Esophagus muscularis mucosa (tissue), 4 donors: Measurements from ENCODE around the gene TAF9. TPM values are rescaled to one million over a fixed set of nuclear protein-coding genes. Genes with fewer than 3 reads are reported as not detected.

ENCODE experiments used
- DNase-seq: peaks from one replicate; pipeline ENCODE4 v3.0.0-alpha.2; 2017; ENCODE audit errors: extremely low spot score
- H3K27ac ChIP-seq, 4 donors: fragments of 200-600 bp; sonication (generic); replicated peaks in 1 of 4; 1 replicate in 3 of 4; 2 replicates in 1 of 4; pipeline ENCODE4 v1.5.1; 2016 to 2019; ENCODE audit warnings: mild to moderate bottlenecking in 1 of 4
- H3K27me3 ChIP-seq, 4 donors: fragments of 200-600 bp; sonication (generic); one replicate each; pipeline versions ENCODE4 v1.5.1 to v1.6.0; 2016 to 2019
- H3K36me3 ChIP-seq, 4 donors: fragments of 200-600 bp; sonication (generic); one replicate each; pipeline ENCODE4 v1.5.1; 2016 to 2019
- H3K4me1 ChIP-seq, 4 donors: fragments of 200-600 bp; sonication (generic); one replicate each; pipeline ENCODE4 v1.5.1; 2016 to 2019
- H3K4me3 ChIP-seq, 4 donors: fragments of 200-600 bp; sonication (generic); 1 replicate in 2 of 4; 2 replicates in 2 of 4; pipeline ENCODE4 v1.5.1; 2016 to 2019; ENCODE audit warnings: mild to moderate bottlenecking in 4 of 4, moderate library complexity in 1 of 4
- H3K9me3 ChIP-seq, 4 donors: fragments of 200-600 bp; sonication (generic); 1 replicate in 3 of 4; 2 replicates in 1 of 4; pipeline ENCODE4 v1.5.1; 2016 to 2019
- CTCF ChIP-seq, 3 experiments: fragments of 200-600 bp in 2 of 3; fragments of 450-650 bp in 1 of 3; sonication (generic) in 2 of 3; IDR thresholded peaks; one replicate each; pipeline ENCODE4 v1.5.1; 2017 to 2019; ENCODE audit warnings: antibody characterized with exemption in 3 of 3, mild to moderate bottlenecking in 2 of 3, moderate library complexity in 1 of 3
- EP300 ChIP-seq: sonication (generic); formaldehyde crosslinking; IDR thresholded peaks from one replicate; pipeline ENCODE4 v1.6.1; 2017; ENCODE audit warnings: antibody characterized with exemption
- POLR2A ChIP-seq: fragments of 450-650 bp; IDR thresholded peaks from one replicate; pipeline ENCODE4 v1.6.1; 2017; ENCODE audit warnings: antibody characterized with exemption, moderate library complexity, mild to moderate bottlenecking, low read depth
- POLR2AphosphoS5 ChIP-seq, 2 donors: sonication (generic); formaldehyde crosslinking; IDR thresholded peaks; one replicate each; pipeline ENCODE4 v1.6.1; 2017; ENCODE audit warnings: antibody characterized with exemption in 2 of 2
- WGBS: methylation state at CpG from one replicate; pipeline ENCODE4 v1.1.5; 2018; 5-methylcytosine and 5-hydroxymethylcytosine counted together
- intact Hi-C: fragments of 100-400 bp; cut with DNase I; formaldehyde crosslinking; loops from one replicate; pipeline ENCODE4 v1.15.1; 2023
- total RNA-seq, 4 donors: library from RNA; depleted of rRNA; stranded (reverse); fragments of >200 nt; gene quantifications; one replicate each; pipeline versions ENCODE4 v1.1.0 to v1.2.1, GENCODE V29; 2016

The TAF9 gene
- total RNA-seq, 4 donors from 2014 or later: 28.6 to 38.4 (median 31.5) TPM

DNA sequence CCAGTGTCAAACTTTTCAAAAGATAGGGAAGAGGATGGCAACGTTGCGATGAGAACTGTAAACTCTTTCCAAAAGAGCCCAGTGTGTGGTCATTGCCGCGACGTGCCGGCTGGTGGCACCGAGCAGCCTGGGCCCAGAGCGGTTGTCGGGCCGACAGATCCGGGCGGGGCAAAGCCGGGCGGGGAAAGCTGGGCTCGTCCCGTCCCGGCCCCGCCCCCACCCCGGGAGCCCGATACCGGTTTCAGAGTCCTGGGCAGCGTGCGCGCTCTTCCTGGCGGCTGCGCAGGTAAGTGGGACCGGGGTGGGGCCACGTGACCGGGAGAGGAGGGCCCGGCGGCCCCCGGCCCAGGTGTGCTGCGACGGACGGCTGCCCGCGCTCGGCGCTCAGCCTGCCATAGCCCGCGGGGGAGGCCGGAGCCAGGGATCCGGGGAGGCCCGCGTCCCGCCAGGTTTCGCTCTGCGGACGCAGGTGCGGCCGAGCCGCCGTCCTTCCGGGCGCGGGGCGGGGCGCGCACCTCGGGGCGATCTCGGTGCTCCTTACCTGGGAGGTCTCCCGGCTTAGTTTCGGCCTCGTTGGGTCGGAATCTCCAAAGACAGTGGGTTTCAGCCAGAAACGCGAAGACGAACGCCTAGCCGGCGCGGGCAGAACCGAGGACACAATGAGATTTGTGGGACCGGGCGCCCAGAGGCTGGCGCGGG is 45.7 kb upstream of the TAF9 start, which contains the start of gene MARVELD2:
Gene MARVELD2 (plus strand): TSS at position 232 of the 699 bp plus-strand sequence. CDS start 4,270 bp downstream, outside the sequence.
- 15% methylated on average over 2 of the region's 78 CpGs for WGBS
- H3K4me1 ChIP-seq: peaks cover 0 to 13% (median 11%) of the 10 kb centered on the region in 4 donors
- no peaks in the 10 kb centered on the region for H3K9me3 ChIP-seq
- peaks cover 11 to 40% (median 26%) of the 10 kb centered on the region in 4 donors for H3K36me3 ChIP-seq
- TF ChIP-seq EP300 (no peak), CTCF (IDR thresholded peaks at IDR 0.05) (peak in 1 of 3 experiments; percentile 29)
- no peaks in the 10 kb centered on the region for H3K27me3 ChIP-seq
- peak within 1 kb of the TSS; percentile 64 to 69 (median 66) for H3K4me3 ChIP-seq
- peak within 1 kb of the TSS in 2 of 4 donors; percentile 24 to 30 for H3K27ac ChIP-seq
- intact Hi-C loops: no loop called here
- DNase-seq: no peak

DNA sequence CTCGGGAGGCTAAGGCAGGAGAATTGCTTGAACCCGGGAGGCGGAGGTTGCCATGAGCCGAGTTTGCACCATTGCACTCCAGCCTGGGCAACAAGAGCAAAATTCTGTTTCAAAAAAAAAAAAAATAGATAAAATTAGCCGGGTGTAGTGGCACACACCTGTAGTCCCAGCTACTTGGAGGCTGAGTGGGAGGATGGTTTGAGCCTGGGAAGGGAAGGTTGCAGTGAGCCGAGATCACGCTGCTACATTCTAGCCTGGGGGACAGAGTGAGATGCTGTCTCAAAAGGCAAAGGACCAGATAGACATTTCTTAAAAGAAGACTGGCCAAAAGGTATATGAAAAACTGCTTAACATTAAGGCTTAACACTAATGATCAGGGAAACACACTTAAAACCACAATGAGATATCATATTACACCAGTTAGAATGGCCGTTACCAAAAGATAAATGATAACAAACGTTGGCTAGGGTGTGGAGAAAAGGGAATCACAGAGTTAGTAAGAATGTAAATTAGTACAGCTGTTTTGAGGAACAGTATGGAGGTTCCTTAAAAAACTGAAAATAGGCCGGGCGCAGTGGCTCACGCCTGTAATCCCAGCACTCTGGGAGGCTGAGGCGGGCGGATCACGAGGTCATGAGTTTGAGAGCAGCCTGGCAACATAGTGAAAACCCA is 35.5 kb upstream of the TAF9 start:
- H3K27ac ChIP-seq: no peak overlapping the region
- H3K36me3 ChIP-seq: peaks cover 25 to 85% (median 51%) of the 10 kb centered on the region in 4 donors
- intact Hi-C loops: no loop called here
- WGBS: 86% methylated on average over 15 of the region's 15 CpGs
- DNase-seq: no peak
- H3K9me3 ChIP-seq: no peaks in the 10 kb centered on the region
- no peaks in the 10 kb centered on the region for H3K27me3 ChIP-seq
- no peak overlapping the region for H3K4me3 ChIP-seq
- TF ChIP-seq CTCF (IDR thresholded peaks at IDR 0.05): no peak
- no peak for TF ChIP-seq EP300
- TF ChIP-seq POLR2AphosphoS5 (IDR thresholded peaks at IDR 0.05): no peak
- TF ChIP-seq POLR2A: no peak
- H3K4me1 ChIP-seq: no peaks in the 10 kb centered on the region

GRCh38 chr5:69378376-69378775 is 9.1 kb upstream of the TAF9 start:
- Histone ChIP-seq H3K4me3 (no peak overlapping the region), H3K4me1 (no peaks in the 10 kb centered on the region), H3K27ac (no peak overlapping the region), H3K27me3 (no peaks in the 10 kb centered on the region), H3K9me3 (no peaks in the 10 kb centered on the region), H3K36me3 (peaks cover 23 to 87% (median 74%) of the 10 kb centered on the region in 4 donors)
- intact Hi-C loops: no loop called here
- TF ChIP-seq EP300: no peak
- TF ChIP-seq POLR2AphosphoS5 (IDR thresholded peaks at IDR 0.05): no peak
- TF ChIP-seq CTCF (IDR thresholded peaks at IDR 0.05): no peak
- no peak for TF ChIP-seq POLR2A
- DNase-seq: no peak

DNA sequence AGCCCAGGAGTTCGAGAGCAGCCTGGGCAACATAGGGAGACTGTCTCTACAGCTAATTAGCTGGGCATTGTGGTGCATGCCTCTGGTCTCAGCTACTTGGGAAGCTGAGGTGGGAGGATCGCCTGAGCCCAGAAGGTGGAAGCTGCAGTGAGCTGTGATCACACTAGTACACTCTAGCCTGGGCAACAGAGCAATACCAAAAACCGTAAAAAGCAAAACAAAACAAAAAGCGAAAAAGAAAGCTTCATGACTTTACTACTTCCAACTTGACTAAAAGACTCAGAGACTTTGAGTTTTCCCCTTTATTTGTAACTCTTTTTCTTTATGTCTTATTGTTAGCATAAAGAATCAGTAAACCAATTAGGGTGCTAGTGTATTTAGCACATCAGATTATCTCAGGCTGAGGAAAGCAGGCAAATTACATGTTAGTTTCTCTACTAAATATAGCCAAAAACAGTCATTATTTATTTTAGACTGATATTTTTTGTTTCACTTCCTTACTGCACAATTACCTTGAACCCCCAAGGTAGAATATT is 5.7 kb upstream of the TAF9 start:
- no peak for TF ChIP-seq CTCF (IDR thresholded peaks at IDR 0.05)
- TF ChIP-seq POLR2A: no peak
- TF ChIP-seq EP300: no peak
- no peak for TF ChIP-seq POLR2AphosphoS5 (IDR thresholded peaks at IDR 0.05)
- DNase-seq: no peak
- no peak overlapping the region for H3K27ac ChIP-seq
- no peaks in the 10 kb centered on the region for H3K9me3 ChIP-seq
- H3K36me3 ChIP-seq: peaks cover 14 to 55% (median 41%) of the 10 kb centered on the region in 4 donors
- intact Hi-C loops: no loop called here
- peaks cover 17 to 21% (median 19%) of the 10 kb centered on the region in 4 donors for H3K4me1 ChIP-seq
- no peaks in the 10 kb centered on the region for H3K27me3 ChIP-seq
- 95% methylated on average over 4 of the region's 4 CpGs for WGBS
- H3K4me3 ChIP-seq: no peak overlapping the region
